Gastrocnemius medialis (tissue), 4 donors: ENCODE measurements around the gene UGP2. TPM values are rescaled to one million over a fixed set of nuclear protein-coding genes. Genes with fewer than 3 reads are reported as not detected.
A peak's percentile ranks its signal among the peaks of the same experiment; 100 is the strongest.

Experiments
- ATAC-seq, 2 donors: fragments of 150-250 bp; one replicate each; pipeline ENCODE4 v1.9.1; 2016
- DNase-seq, 2 donors: peaks; one replicate each; pipeline ENCODE4 v3.0.0-alpha.2; 2019
- H3K27ac ChIP-seq, 4 donors: fragments of 200-600 bp; sonication (generic); 1 replicate in 1 of 4; 2 replicates in 3 of 4; pipeline ENCODE4 v1.5.1; 2016 to 2018; ENCODE audit warnings: mild to moderate bottlenecking in 2 of 4, moderate library complexity in 1 of 4
- H3K27me3 ChIP-seq, 3 donors: fragments of 200-600 bp; sonication (generic) in 2 of 3; 1 replicate in 1 of 3; 2 replicates in 2 of 3; pipeline versions ENCODE4 v1.5.1 to v1.6.0; 2016 to 2019; ENCODE audit warnings: mild to moderate bottlenecking in 1 of 3, moderate library complexity in 1 of 3
- H3K36me3 ChIP-seq, 2 donors: fragments of 200-600 bp; sonication (generic) in 1 of 2; one replicate each; pipeline ENCODE4 v1.5.1; 2017 to 2018
- H3K4me1 ChIP-seq, 2 donors: fragments of 200-600 bp; sonication (generic) in 1 of 2; one replicate each; pipeline ENCODE4 v1.5.1; 2016 to 2017; ENCODE audit warnings: mild to moderate bottlenecking in 2 of 2
- H3K4me3 ChIP-seq, 4 donors: fragments of 200-600 bp; sonication (generic) in 3 of 4; 1 replicate in 1 of 4; 2 replicates in 3 of 4; pipeline ENCODE4 v1.5.1; 2016 to 2019; ENCODE audit warnings: mild to moderate bottlenecking in 2 of 4
- H3K9me3 ChIP-seq, 3 donors: fragments of 200-600 bp; sonication (generic) in 2 of 3; 1 replicate in 1 of 3; 2 replicates in 2 of 3; pipeline ENCODE4 v1.5.1; 2016 to 2019
- CTCF ChIP-seq, 5 experiments: fragments of 450-650 bp in 3 of 5; fragments of 200-600 bp in 2 of 5; sonication (generic) in 2 of 5; IDR thresholded peaks in 4 of 5; conservative IDR thresholded peaks in 1 of 5; 1 replicate in 4 of 5; 2 replicates in 1 of 5; pipeline ENCODE4 v1.5.1; 2016 to 2019; ENCODE audit warnings: antibody characterized with exemption in 5 of 5, mild to moderate bottlenecking in 3 of 5, moderate library complexity in 3 of 5
- POLR2A ChIP-seq, 2 donors: fragments of 450-650 bp; IDR thresholded peaks; one replicate each; pipeline ENCODE4 v1.6.1; 2017; ENCODE audit warnings: antibody characterized with exemption in 2 of 2, mild to moderate bottlenecking in 2 of 2, moderate library complexity in 2 of 2
- in situ Hi-C, 4 donors: fragments of 200-750 bp; cut with MboI; loops; one replicate each; pipeline versions ENCODE4 v1.15.0 to v1.8.0; 2017; ENCODE audit warnings: low sequenced_read_pairs in 4 of 4
- intact Hi-C: fragments of 100-400 bp; cut with DNase I; formaldehyde crosslinking; loops from one replicate; pipeline ENCODE4 v1.15.1; 2023; ENCODE audit warnings: low total_unique reads
- total RNA-seq, 4 donors: library from RNA; depleted of rRNA; stranded (reverse); fragments of >200 nt; gene quantifications; one replicate each; pipeline versions ENCODE4 v1.1.0 to v1.2.3, GENCODE V29; 2016

UGP2 gene
- total RNA-seq, 4 donors from 2014 or later: 398 to 784 (median 580) TPM

GRCh38 chr2:63886445-63886844, 44.7 kb downstream of the UGP2 start:
- no peak overlapping the region for H3K4me3 ChIP-seq
- no peak for TF ChIP-seq CTCF (IDR thresholded peaks at IDR 0.05 in 4 of 5, conservative IDR thresholded peaks at IDR 0.05 in 1 of 5)
- no peak for TF ChIP-seq POLR2A (IDR thresholded peaks at IDR 0.05)
- no peaks in the 10 kb centered on the region for H3K9me3 ChIP-seq
- no peak for DNase-seq
- H3K27me3 ChIP-seq: no peaks in the 10 kb centered on the region
- no peak for ATAC-seq
- in situ Hi-C loops: loop anchor here in 1 of 4 donors (25.0 kb wide), 1 partner anchor 299 kb away; the partner anchor contains the start of genes MDH1 and WDPCP
- peaks cover 34 to 36% of the 10 kb centered on the region in 2 donors for H3K4me1 ChIP-seq
- peak overlapping the region; percentile 78 to 90 (median 83) for H3K27ac ChIP-seq
- intact Hi-C loops: no loop called here
- H3K36me3 ChIP-seq: peaks cover 0 to 77% of the 10 kb centered on the region in 2 donors

GRCh38 chr2:63888053-63888452, 46.4 kb downstream of the UGP2 start:
- H3K36me3 ChIP-seq: peaks cover 0 to 79% of the 10 kb centered on the region in 2 donors
- peak; percentile 76 to 93 for ATAC-seq
- intact Hi-C loops: loop anchor here (1.0 to 2.0 kb wide), 3 partner anchors 46 to 297 kb away; no protein-coding TSS in a partner anchor

DNA sequence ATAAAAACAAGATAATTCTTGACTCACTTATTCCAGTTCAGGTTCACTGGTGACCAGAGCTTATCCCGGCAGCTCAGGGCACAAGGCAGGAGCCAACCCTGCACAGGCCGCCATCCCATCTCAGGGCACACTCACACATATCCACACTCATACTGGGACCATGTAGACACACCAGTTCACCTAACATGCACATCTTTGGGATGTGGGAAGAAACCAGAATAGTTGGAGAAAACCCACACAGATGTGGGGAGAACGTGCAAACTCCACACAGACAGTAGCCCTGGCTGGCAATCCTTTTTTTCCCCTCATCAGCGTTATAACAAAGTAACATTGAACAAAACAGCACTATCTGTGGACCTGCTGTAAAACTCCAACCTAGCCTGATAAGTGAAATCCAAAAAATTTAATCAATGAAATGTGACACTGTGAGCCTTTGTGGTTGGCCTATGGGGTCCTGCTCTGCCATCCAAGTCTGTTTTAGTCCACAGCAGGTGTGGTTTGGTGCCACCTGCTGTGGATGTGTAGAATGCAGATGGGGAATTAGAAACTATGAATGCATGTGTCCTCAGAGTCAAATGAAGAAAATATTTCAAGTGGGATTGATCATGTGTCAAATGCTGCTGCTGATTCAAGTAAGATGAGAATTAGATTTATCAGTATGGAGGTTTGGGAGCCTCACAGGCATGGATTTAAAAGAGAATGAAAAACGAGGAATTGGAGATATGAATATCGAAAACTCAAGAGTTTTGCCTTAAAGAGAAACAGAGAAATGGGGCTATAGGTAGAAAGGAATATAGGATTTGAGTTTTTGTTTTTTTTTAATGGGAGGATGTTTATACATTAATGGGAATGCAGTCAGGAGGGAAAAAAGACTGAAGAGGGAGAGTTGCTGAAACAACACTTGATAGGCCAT, 47.0 kb downstream of the UGP2 start:
- H3K9me3 ChIP-seq: no peaks in the 10 kb centered on the region
- ATAC-seq (peak; percentile 72 to 84), DNase-seq (peak; percentile 40 to 48)
- TF ChIP-seq CTCF (IDR thresholded peaks at IDR 0.05 in 4 of 5, conservative IDR thresholded peaks at IDR 0.05 in 1 of 5) (peak; percentile 73 to 85 (median 78)), POLR2A (IDR thresholded peaks at IDR 0.05) (no peak)
- intact Hi-C loops: loop anchor here (1.0 to 2.0 kb wide), 4 partner anchors 46 to 298 kb away; no protein-coding TSS in a partner anchor
- H3K4me3 ChIP-seq: no peak overlapping the region
- in situ Hi-C loops: loop anchor here in 1 of 4 donors (25.0 kb wide), 1 partner anchor 301 kb away; the partner anchor contains the start of genes MDH1 and WDPCP
- peaks cover 32 to 44% of the 10 kb centered on the region in 2 donors for H3K4me1 ChIP-seq
- peak overlapping the region; percentile 78 to 90 (median 83) for H3K27ac ChIP-seq
- peaks cover 0 to 79% of the 10 kb centered on the region in 2 donors for H3K36me3 ChIP-seq
- H3K27me3 ChIP-seq: no peaks in the 10 kb centered on the region

More at GRCh38 chr2:63888053-63888452, 46.4 kb downstream of the UGP2 start:
- in situ Hi-C loops: loop anchor here in 1 of 4 donors (25.0 kb wide), 1 partner anchor 301 kb away; the partner anchor contains the start of genes MDH1 and WDPCP
- Histone ChIP-seq H3K4me1 (peaks cover 32 to 44% of the 10 kb centered on the region in 2 donors), H3K4me3 (no peak overlapping the region), H3K27ac (peak overlapping the region; percentile 78 to 90 (median 83)), H3K27me3 (no peaks in the 10 kb centered on the region), H3K9me3 (no peaks in the 10 kb centered on the region)
- TF ChIP-seq CTCF (IDR thresholded peaks at IDR 0.05 in 4 of 5, conservative IDR thresholded peaks at IDR 0.05 in 1 of 5): no peak
- TF ChIP-seq POLR2A (IDR thresholded peaks at IDR 0.05): no peak
- DNase-seq: peak; percentile 21 to 55

- Histone ChIP-seq H3K4me1 (peaks cover 32 to 44% of the 10 kb centered on the region in 2 donors), H3K27ac (peak overlapping the region; percentile 78 to 90 (median 83)), H3K27me3 (no peaks in the 10 kb centered on the region), H3K4me3 (no peak overlapping the region), H3K36me3 (peaks cover 0 to 69% of the 10 kb centered on the region in 2 donors), H3K9me3 (no peaks in the 10 kb centered on the region)
- in situ Hi-C loops: loop anchor here in 1 of 4 donors (10.0 to 25.0 kb wide), 2 partner anchors 196 to 303 kb away; partner anchors contain the start of genes MDH1 and WDPCP
- no peak for TF ChIP-seq CTCF (IDR thresholded peaks at IDR 0.05 in 4 of 5, conservative IDR thresholded peaks at IDR 0.05 in 1 of 5)
- TF ChIP-seq POLR2A (IDR thresholded peaks at IDR 0.05): no peak
- intact Hi-C loops: no loop called here
- DNase-seq (no peak), ATAC-seq (no peak)
Observed at GRCh38 chr2:63890678-63891077, 49.0 kb downstream of the UGP2 start.
